Panc1 (cell line): Measurements from ENCODE around the gene ZNF316. TPM values are rescaled to one million over a fixed set of nuclear protein-coding genes. Genes with fewer than 3 reads are reported as not detected.

Source experiments
- ATAC-seq: fragments of 200-7000 bp; cut with Tn5 transposase; 2 replicates; pipeline ENCODE4 v1.9.1; 2020; ENCODE audit warnings: mild to moderate bottlenecking, moderate library complexity
- BruUV-seq: library from RNA; stranded (reverse); fragments of 400-500 nt; replicated peaks from 2 replicates; lab custom pipeline; 2021; lab: Mats Ljungman, UMichigan
- CTCF ChIA-PET: fragments of 300-600 bp; sonication (Branson Sonifier 250); formaldehyde crosslinking; loops from one replicate; lab custom pipeline; 2022; ENCODE audit warnings: antibody characterized with exemption; lab: Charles Lee
- POLR2A ChIA-PET: fragments of 300-600 bp; sonication (Branson Sonifier 250); formaldehyde crosslinking; loops from one replicate; lab custom pipeline; 2022; ENCODE audit warnings: antibody characterized with exemption; lab: Charles Lee
- DNase-seq: peaks from one replicate; pipeline ENCODE4 v3.0.0-alpha.2; 2010; ENCODE audit warnings: low read depth, low spot score
- H3K27ac ChIP-seq: 2 replicates; pipeline ENCODE4 v1.5.1; 2011; ENCODE audit warnings: mild to moderate bottlenecking, low read length, inconsistent platforms
- H3K27me3 ChIP-seq: fragments of 200-500 bp; sonication (Bioruptor generic); 2 replicates; pipeline ENCODE4 v1.6.0; 2014; ENCODE audit warnings: low read length, inconsistent platforms; ENCODE audit not compliant: control insufficient read depth, insufficient read depth
- H3K36me3 ChIP-seq: fragments of 200-500 bp; sonication (Bioruptor generic); 2 replicates; pipeline ENCODE4 v1.5.1; 2014; ENCODE audit warnings: inconsistent platforms, mild to moderate bottlenecking, low read length, moderate library complexity; ENCODE audit not compliant: control insufficient read depth, insufficient read depth
- H3K4me1 ChIP-seq: 2 replicates; pipeline ENCODE4 v1.5.1; 2011; ENCODE audit warnings: inconsistent platforms, mild to moderate bottlenecking, low read length, moderate library complexity; ENCODE audit not compliant: control insufficient read depth, insufficient read depth
- H3K4me3 ChIP-seq, 2 experiments: 2 replicates each; pipeline ENCODE4 v1.5.1; 2011 to 2012; ENCODE audit warnings: low read depth in 2 of 2, low read length in 2 of 2, mild to moderate bottlenecking in 2 of 2, inconsistent platforms in 1 of 2, moderate library complexity in 1 of 2
- H3K9me3 ChIP-seq: fragments of 200-500 bp; sonication (Bioruptor generic); 2 replicates; pipeline ENCODE4 v1.5.1; 2014; ENCODE audit warnings: low read depth, mild to moderate bottlenecking, inconsistent platforms, low read length, moderate library complexity; ENCODE audit not compliant: control insufficient read depth, insufficient read depth
- POLR2AphosphoS5 ChIP-seq: IDR thresholded peaks from 2 replicates; pipeline ENCODE4 v1.6.1; 2012; ENCODE audit warnings: mild to moderate bottlenecking, low read depth, low read length, moderate library complexity
- SIN3A ChIP-seq: IDR thresholded peaks from 2 replicates; pipeline ENCODE4 v1.6.1; 2012; ENCODE audit warnings: low read depth, mild to moderate bottlenecking, low read length, moderate library complexity, borderline replicate concordance; ENCODE audit not compliant: insufficient read depth
- TCF7L2 ChIP-seq: IDR thresholded peaks from 2 replicates; pipeline ENCODE4 v1.6.1; 2011; ENCODE audit warnings: mild to moderate bottlenecking, low read depth, low read length, inconsistent platforms
- in situ Hi-C: cut with HindIII; loops from 2 replicates; pipeline ENCODE4 v1.10.0; 2016; ENCODE audit warnings: low sequenced_read_pairs, low pct_unique_long_range_greater_than_20kb
- intact Hi-C: fragments of 100-400 bp; cut with micrococcal nuclease; formaldehyde crosslinking; loops from one replicate; pipeline ENCODE4 v1.10.0; 2022; ENCODE audit not compliant: unreplicated experiment
- total RNA-seq: library from RNA; stranded (reverse); gene quantifications from one replicate; pipeline ENCODE4 v1.2.1, GENCODE V29; 2021; ENCODE audit not compliant: unreplicated experiment
- TF ChIP-seq, protein P1 (sequence below), 2 experiments: IDR thresholded peaks; 2 replicates each; pipeline ENCODE4 v1.6.1; 2011 to 2012; ENCODE audit warnings: low read depth in 2 of 2, control low read depth in 1 of 2, low read length in 1 of 2, mild to moderate bottlenecking in 1 of 2, moderate library complexity in 1 of 2; ENCODE audit not compliant: insufficient read depth in 1 of 2
- TF ChIP-seq, protein P2 (sequence below): fragments of 450-650 bp; IDR thresholded peaks from 2 replicates; pipeline ENCODE4 v1.5.1; 2017; ENCODE audit warnings: mild to moderate bottlenecking

The ZNF316 gene
- total RNA-seq, 1 experiment from 2014 or later: 37.8 TPM

DNA sequence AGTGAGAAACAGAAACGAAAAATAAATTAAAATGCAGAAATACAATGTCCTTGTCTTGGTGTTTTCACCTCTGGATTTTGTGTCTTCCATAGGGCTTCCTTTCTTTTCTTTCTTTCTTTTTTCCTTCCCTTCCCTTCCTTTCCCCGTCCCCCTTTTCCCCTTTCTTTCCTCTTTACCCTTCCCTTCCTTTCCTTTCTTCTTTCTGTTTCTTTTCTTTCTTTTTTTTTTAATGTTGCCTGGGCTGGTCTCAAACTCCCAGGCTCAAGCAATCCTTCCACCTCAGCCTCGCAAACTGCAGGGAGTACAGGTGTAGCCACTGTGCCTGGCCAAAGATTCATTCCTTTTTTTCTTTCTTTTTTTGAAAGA lies 12.9 kb upstream of the ZNF316 start:
- intact Hi-C loops (no loop called here), in situ Hi-C loops (no loop called here)
- ATAC-seq (no peak), DNase-seq (no peak)
- no peaks in the 10 kb centered on the region for H3K27me3 ChIP-seq
- CTCF ChIA-PET: no interaction called here
- no TSS peak for BruUV-seq
- no peaks in the 10 kb centered on the region for H3K36me3 ChIP-seq
- H3K27ac ChIP-seq: no peak overlapping the region
- TF ChIP-seq POLR2AphosphoS5 (no peak), TCF7L2 (no peak)
- TF ChIP-seq, protein P1, sequence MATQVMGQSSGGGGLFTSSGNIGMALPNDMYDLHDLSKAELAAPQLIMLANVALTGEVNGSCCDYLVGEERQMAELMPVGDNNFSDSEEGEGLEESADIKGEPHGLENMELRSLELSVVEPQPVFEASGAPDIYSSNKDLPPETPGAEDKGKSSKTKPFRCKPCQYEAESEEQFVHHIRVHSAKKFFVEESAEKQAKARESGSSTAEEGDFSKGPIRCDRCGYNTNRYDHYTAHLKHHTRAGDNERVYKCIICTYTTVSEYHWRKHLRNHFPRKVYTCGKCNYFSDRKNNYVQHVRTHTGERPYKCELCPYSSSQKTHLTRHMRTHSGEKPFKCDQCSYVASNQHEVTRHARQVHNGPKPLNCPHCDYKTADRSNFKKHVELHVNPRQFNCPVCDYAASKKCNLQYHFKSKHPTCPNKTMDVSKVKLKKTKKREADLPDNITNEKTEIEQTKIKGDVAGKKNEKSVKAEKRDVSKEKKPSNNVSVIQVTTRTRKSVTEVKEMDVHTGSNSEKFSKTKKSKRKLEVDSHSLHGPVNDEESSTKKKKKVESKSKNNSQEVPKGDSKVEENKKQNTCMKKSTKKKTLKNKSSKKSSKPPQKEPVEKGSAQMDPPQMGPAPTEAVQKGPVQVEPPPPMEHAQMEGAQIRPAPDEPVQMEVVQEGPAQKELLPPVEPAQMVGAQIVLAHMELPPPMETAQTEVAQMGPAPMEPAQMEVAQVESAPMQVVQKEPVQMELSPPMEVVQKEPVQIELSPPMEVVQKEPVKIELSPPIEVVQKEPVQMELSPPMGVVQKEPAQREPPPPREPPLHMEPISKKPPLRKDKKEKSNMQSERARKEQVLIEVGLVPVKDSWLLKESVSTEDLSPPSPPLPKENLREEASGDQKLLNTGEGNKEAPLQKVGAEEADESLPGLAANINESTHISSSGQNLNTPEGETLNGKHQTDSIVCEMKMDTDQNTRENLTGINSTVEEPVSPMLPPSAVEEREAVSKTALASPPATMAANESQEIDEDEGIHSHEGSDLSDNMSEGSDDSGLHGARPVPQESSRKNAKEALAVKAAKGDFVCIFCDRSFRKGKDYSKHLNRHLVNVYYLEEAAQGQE (IDR thresholded peaks at IDR 0.05; ENCODE audit: insufficient read depth in 1 of 2, low read depth in 2 of 2, low read length in 1 of 2): no peak
- POLR2A ChIA-PET: no interaction called here
- H3K4me3 ChIP-seq: no peak overlapping the region
- no peaks in the 10 kb centered on the region for H3K4me1 ChIP-seq
- no peaks in the 10 kb centered on the region for H3K9me3 ChIP-seq

DNA sequence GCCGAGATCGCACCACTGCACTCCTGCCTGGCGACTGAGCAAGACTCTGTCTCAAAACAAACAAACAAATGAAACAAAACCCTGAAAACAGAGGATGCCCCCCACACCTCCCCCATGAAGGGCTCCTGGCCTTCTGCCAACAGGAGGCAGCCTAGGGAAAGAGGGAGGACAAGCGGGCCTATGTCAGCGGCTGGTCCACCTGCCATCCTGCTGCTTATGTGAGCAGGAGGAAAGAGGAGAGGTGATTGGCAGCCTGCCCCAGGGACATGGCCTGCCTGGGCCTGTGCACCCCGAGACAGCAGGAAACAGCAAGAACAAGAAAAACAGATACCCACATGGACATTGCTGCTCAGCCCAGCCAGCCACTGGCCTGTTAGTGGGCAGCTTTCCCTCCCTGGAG lies 9.1 kb upstream of the ZNF316 start:
- H3K27me3 ChIP-seq: no peaks in the 10 kb centered on the region
- no peak for ATAC-seq
- H3K9me3 ChIP-seq: no peaks in the 10 kb centered on the region
- TF ChIP-seq SIN3A (no peak), POLR2AphosphoS5 (no peak), TCF7L2 (no peak)
- TF ChIP-seq, protein P1 (IDR thresholded peaks at IDR 0.05; ENCODE audit: insufficient read depth in 1 of 2, low read depth in 2 of 2, low read length in 1 of 2): no peak
- TF ChIP-seq, protein P2, sequence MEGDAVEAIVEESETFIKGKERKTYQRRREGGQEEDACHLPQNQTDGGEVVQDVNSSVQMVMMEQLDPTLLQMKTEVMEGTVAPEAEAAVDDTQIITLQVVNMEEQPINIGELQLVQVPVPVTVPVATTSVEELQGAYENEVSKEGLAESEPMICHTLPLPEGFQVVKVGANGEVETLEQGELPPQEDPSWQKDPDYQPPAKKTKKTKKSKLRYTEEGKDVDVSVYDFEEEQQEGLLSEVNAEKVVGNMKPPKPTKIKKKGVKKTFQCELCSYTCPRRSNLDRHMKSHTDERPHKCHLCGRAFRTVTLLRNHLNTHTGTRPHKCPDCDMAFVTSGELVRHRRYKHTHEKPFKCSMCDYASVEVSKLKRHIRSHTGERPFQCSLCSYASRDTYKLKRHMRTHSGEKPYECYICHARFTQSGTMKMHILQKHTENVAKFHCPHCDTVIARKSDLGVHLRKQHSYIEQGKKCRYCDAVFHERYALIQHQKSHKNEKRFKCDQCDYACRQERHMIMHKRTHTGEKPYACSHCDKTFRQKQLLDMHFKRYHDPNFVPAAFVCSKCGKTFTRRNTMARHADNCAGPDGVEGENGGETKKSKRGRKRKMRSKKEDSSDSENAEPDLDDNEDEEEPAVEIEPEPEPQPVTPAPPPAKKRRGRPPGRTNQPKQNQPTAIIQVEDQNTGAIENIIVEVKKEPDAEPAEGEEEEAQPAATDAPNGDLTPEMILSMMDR: no peak
- in situ Hi-C loops: no loop called here
- no peak overlapping the region for H3K27ac ChIP-seq
- CTCF ChIA-PET: no interaction called here
- POLR2A ChIA-PET: no interaction called here
- no TSS peak for BruUV-seq
- no peaks in the 10 kb centered on the region for H3K4me1 ChIP-seq
- H3K4me3 ChIP-seq: no peak overlapping the region
- intact Hi-C loops: no loop called here
- no peak for DNase-seq
- H3K36me3 ChIP-seq: no peaks in the 10 kb centered on the region
